NCI-H2171 treated with DMSO at 0.1 percent for 48 hours (cell line): ENCODE results near the gene PARL.

Experiments
- DNase-seq: peaks from one replicate; lab custom pipeline; 2025; lab: John Stamatoyannopoulos, UW

Gene PARL

GRCh38 chr3:183854318-183855035, 30.2 kb downstream of the PARL start:
- DNase-seq: no peak

GRCh38 chr3:183845608-183846288, 38.9 kb downstream of the PARL start:
- DNase-seq: no peak

- DNase-seq: no peak
Observed at GRCh38 chr3:183845090-183845489, 39.6 kb downstream of the PARL start.

DNA sequence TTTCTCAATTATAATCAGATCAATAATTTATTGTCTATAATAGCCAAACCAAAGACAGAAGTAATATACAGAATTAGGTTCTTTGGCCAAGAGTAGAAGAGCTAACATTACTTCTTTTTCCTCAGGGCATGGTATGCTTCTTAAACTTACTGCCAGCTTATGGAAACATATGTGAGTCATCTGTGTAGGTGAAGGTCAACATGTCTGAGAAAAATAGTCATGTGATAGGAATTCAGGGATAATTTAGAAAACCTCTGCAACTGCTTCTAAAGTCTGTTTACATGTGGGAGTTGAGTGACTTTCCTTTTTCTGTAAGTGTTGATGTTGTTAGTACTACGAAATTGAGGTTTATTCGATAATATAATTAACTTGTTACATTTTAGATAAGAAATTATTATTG, 40.1 kb downstream of the PARL start:
- no peak for DNase-seq

DNA sequence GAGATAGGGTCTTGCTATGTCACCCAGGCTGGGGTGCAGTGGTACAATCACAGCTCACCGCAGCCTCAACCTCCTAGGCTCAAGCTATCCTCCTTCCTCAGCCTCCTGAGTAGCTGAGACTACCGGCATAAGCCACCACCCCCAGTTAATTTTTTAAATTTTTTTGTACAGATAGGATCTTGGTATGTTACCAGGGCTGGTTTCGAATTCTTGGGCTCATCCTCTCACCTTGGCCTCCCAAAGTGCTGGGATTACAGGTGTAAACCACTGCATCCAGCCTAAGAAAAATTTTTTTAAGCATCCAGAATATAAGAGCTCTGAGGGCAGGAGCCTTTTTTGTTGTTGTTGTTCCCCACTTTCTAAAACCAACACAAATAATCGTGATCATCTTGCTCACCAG, 44.9 kb downstream of the PARL start:
- DNase-seq: no peak

DNA sequence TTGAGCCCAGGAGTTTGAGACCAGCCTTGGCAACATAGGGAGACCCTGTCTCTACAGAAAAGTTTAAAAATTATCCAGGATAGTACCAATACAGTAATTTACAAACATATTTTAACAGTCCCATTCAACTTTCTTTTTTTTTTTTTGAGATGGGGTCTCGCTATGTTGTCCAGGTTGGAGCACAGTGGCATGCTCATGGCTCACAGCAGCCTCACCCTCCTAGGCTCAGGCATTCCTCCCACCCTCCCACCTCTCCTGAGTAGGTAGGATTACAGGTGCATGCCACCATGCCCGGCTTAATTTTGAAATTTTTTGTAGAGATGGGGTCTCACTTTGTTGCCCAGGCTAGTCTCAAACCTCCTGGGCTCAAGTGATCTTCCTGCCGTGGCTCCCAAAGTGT, 46.8 kb downstream of the PARL start:
- no peak for DNase-seq

DNA sequence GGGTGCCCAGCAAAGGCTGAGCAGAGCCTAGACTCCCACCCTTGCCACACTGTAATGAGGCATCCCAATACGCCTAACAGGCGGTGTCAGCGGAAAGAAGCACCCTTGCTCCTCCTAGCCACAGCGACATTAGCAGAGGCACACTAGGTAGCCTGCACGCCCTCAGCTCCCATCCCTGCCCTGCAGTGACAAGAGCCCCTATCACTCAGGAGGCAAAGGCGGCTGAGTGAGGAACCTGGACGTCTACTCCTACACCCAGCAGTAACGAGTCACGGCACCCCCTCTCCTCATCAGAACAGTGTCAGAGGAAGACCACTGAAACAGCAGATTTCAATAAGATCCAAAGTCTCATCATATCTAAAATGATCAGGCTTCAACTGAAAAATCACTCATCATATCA, 47.3 kb downstream of the PARL start:
- DNase-seq: no peak

DNA sequence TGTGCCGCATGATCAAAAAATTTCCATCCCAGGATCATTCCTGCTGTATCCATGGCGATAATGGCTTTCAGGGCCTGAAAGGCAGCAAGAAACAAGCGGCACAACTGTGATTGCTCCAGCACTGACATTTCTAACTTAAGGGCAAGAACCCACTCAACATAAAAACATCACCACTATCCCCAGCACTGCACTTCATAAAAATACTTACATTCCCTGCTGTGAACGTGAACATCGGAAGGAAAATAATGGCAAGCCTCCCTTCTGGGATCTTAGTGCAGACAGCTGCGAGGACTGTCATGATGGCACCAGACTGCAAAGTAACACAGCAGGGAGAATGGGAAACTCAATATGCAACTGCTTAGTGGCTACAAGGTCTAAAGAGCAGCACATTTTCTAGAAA, 51.2 kb downstream of the PARL start:
- no peak for DNase-seq

GRCh38 chr3:183830187-183830586, 54.5 kb downstream of the PARL start:
- DNase-seq: no peak

DNA sequence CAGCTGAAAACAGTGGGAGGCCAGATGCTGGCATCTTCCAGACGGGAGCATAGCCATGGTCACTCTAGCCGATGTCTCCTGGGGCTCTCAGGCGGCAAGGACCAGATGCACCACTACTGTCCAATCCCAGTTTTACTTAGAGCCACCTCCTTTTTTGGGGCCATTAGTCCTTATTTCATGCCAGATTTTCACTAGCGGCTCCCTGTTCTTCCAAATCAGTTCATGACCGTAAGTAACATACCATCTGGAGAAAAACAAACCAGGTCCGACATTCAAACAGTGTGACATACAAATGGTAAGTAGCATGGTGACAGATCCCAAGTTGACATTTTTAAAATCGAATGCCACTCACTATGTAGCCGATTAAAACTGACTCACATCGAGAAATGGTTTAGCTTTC, 55.2 kb downstream of the PARL start:
- DNase-seq: no peak

GRCh38 chr3:183828538-183828870, 56.2 kb downstream of the PARL start:
- DNase-seq: no peak

DNA sequence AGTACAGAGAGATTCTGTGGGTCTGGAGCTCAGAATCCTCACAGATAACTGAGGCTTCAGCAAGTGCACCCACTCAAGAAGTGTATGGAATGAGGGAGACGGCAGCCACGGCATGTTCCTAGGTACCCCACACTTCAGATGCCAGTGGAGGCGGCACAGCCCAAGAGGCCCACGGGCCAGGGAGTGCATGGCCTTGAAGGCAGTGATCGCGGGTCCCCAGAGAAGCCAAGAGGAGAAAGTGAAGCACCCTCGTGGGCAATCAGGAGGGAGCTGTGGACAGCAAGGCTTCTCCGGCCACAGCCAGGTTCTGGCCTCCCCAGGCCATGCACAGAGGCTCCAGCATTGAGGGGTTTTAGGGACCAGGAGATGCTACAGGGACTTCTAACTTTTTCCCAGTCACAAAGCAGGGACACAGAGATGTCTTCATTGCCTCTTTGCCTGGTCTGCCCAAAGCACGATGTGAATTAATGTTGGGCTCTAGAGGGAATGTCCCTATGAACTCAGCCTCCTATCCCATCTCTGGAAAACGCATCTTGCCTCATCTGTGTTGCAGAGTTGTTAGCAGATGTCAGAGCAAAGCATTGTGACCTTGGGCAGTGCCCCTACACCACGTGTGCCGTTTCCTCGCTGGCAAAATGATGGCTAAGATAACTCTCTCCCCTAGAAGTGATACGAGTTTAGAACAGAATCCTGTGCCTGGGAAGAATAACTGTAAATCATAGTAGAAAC, 56.7 kb downstream of the PARL start:
- no peak for DNase-seq

DNA sequence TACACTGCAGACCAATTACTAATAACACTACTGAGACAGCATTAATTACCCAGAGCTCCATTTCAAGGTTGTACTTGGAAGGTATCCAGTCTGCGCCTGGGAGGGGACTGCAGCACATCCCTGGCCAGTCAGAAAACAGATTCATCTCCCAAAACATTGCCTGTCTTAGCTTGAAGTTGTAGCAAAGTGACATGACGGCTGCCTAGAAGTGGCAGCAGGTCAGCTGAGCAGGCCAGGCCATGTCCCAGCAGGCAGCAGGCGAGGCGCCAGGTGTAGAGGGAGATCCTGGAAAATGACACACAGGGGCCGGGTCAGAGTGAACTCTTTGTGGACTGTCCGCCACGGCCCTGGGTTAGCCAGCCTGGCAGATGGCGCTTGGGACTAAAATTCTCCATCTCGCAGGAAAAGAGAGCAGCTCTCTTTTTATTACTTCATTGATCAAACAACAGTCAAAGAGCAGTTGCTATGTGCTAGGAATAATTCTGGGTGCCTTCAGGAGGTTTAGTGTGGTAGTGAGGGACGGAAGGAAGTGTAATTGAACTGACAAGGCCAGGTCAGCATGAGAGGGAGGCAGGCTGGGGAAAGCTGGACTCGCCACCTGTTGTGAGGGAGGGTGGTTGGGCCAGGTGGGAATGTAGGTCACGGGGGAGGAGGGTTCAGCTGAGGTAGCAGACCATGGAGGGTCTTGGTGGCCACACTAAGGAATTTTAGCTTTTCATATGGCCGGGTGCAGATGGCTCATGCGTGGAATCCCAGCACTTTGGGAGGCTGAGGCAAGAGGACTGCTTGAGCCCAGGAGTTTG, 58.0 kb downstream of the PARL start:
- no peak for DNase-seq

DNA sequence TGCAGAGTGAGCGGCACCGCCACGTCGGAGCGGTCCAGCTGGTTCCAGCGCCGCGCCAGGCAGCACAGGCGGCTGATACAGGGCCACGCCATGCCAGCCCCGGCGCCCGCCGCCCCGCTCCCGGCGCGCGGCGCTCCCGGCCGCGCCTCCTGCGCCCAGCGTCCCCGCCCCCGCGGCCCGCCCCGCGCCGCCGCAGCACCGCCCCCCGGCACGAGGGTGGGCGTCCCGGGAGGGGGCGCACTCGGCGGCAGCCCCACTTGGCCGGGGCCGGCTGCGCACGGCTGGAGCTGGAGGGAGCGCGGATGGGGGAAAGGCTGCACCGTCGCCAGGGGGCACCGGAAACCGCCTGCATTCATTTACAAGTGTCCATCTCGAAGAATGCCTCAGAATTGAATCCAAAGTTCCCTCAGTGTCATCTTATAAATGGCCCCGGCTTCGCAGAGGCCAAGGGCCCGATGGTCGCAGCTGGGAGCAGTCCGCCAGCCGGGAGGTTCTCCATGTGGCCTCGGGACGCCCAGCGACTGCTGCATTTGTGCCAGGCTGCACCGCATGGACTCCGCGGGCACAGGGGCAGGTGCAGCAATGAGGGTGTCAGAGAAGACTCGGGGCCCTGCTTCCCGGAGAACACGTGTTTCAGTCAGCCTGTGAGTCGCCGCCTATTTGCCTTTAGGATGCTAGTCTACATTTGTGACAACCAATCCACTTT, 59.1 kb downstream of the PARL start, which contains the start of gene MAP6D1:
Gene MAP6D1 (minus strand): TSS at position 122 of the 706 bp plus-strand sequence. CDS start 30 bp downstream, at position 92.
- DNase-seq: peak; percentile 82

GRCh38 chr3:183824761-183825455, 59.8 kb downstream of the PARL start:
- no peak for DNase-seq

DNA sequence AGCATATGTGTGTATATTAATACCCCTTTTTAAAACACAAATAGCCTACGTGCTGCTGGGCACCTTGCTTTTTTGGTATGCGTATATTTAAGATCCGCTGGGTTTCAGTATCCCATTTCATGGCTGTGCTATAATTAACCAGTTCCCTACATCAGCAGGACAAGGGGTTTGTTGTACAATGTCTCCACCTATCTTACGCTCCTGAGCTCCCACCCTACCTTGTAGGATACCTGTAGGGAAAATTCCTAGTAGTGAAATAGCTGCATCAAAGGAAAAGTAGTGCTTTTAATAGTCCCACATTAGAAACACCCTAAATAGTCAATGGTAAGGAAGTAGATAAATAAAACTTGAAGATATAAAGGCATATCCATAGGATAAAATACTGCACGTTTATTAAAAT, 60.7 kb downstream of the PARL start:
- DNase-seq: peak; percentile 83

- no peak for DNase-seq
Observed at GRCh38 chr3:183822631-183823030, 62.0 kb downstream of the PARL start.

GRCh38 chr3:183819831-183820230, 64.8 kb downstream of the PARL start:
- no peak for DNase-seq

DNA sequence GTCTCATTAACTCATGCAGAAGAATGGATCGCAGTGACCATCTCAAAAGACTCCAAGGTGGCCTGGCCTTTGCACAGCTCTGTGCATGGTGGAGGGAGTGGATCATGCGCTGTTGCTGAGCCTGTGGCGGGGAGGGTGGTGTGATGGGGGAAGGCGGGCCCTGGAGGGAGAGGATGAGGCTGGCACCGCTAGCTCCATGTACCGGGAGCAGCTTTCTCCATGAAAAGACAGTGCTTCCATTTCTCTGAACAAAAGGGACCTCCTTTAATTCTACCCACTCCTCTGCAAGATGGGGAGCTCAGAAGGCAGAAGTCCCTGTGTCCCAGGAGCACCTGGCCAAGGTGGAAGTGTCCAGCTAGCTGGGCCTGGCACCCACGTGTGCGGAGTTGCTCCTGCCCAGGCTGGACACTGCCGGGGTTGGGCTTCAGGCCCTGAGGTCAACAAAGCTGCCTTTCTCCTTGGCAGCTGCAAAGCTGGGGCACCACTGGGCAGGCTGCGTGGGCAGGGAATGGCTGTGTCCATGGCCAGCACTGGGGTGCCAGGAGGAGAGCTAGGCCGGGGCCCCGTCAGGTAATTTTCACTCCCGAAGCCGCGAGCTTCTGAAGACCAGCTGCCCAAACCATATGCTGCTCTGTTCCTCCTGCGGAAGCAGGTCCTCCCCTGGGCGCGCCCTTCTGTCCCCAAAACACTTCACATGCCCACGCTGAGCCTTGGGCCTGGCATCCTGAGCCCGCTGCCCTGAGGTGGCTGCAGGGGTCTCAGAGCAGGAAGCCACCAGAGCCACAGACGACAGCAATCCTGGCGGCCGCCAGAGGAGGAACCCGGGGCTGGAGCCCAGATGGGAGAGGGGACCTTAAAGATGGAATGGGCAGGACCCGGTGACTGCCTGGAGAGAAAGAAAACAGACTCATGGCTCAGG, 65.7 kb downstream of the PARL start:
- DNase-seq: no peak

GRCh38 chr3:183818041-183818620, 66.5 kb downstream of the PARL start:
- DNase-seq: no peak
